HG03460 (cell line): ENCODE measurements around the gene PRLR.

Experiments
- ATAC-seq: cut with Tn5 transposase; IDR thresholded peaks from one replicate; pipeline ENCODE4 v1.9.1; 2021; ENCODE audit not compliant: unreplicated experiment

Gene PRLR

DNA sequence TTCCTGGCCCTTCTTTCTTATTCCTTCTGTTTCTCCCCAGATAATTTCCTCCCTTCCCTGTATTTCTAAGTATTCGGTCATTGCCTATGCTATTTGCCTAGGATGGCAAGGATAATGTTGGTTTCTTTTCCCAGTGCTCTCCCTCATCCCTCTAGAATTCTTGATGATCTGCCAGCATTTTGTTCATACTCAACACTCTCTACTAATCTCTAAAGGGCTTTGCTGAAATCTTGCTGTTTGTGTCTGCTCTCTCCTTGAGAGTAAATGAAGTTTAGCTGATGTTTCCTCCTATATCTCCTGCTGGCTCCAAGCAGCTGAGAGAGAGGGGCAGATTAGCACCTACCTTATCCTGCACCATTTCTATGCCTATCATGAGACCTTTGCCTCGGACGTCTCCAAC, 220.6 kb downstream of the PRLR start:
- no peak for ATAC-seq

DNA sequence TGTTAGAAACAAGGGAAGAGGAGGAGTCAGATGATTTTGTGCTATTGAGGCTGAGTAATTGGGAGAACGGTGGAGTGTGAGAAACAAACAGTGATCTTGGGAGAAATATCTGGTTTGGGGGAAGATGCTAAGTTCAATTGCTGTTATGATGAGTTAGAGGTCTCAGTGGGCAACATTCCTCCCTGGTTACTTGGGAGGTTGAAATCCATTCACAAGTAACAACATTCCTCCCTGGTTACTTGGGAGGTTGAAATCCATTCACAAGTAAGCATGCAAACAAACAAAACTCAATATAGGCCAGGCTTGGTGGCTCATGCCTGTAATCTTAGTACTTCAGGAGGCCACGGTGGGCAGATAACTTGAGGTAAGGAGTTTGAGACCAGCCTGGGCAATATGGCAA, 221.3 kb downstream of the PRLR start:
- no peak for ATAC-seq

DNA sequence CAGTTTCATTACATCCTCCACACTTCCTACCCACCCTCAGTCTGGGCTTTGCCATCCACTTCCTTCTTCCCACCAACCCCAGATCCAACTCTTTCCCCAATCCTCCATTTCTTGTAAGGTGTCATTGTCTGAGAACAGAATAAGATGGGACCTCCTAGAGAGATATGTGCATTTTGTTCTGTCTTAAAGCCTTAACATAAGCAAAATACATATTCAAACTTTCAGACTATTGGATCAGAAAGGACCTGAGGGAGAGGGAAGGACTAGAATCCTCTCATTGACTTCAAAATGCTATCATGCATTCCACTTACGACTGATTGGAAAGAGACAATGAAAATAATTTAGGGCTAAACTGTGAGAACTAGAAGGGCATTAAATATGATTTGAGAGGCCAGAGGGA, 225.5 kb downstream of the PRLR start:
- ATAC-seq = no peak

DNA sequence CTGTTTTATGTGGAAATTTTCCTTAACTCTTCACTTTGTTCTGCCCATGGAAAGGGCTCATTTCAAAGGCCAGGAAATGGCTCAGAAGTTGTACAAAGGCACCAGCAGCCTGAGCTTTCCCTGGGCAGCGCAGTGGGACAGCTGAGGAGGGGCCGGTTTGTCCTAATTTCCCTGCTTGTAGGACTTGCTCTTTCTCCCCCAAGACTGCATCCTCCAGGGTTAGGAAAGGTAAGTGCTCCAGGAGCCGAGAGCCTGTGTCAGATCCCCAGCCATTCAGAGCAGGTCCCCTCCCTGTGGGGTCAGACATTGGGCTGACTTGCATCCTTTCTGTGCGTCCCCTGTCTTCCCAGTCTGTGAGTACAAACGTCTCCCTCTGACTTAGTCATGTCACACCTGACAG, 226.1 kb downstream of the PRLR start:
- no peak for ATAC-seq

DNA sequence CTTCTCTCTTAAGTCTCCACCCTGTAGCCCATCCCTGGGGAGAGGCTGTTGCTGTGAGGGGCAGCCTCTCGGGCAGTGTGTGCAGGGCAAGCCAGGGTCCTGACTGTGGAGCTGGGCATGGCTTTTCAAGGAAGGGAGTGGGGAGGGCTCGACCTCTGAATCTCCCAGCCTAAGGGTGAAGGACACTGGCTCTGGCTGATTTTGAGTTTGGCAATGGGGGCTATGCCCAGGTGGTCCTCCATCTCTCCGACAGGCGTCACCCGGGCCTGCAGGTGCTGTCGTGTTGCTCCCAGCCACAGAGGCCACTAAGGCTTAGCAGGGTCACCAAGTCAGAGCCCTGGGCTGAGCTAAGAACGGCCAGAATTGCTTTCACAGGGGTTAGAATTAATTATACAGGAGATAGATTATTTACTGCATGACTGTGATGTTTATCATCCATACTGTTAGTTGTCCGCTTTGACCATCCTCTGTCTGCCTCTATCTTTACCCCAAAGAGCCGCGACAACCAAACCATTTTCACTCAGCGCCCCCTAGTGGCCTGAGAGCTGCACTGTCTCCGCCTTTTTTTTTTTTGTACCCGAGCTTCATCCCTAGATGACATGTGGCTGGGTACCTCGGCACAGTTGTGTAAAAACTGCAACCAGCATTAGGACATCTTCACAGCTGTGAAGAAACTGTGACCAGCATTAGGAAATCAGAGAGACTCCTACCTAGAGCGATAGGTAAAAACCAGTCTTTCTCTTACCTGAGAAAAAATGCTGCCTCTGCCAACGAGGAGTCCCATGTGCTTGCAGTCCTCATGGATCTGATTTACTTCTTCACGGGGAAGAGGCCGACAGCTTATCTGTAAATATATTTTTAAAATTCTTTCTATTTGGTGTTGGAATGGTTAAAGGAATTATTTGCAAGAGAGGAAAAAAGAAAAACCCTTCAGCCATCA, 227.0 kb downstream of the PRLR start:
- ATAC-seq = peak; percentile 64

DNA sequence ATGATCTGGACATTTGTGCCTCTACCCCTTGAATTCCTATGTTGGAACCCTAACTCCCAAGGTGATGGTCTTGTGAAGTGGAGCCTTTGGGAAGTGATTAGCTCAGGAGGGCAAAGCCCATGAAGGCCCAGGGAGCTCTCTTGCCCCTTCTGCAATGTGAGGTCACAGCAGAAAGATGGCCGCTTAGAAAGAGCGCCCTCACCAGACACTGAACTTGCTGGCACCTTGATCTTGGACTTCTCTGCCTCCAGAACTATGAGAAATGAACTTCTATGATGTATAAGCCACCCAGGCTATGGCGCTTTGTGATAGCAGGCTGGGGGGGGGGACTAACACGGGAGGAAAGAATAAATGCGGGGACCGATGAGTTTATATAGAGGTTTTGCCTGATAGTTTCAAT, 227.8 kb downstream of the PRLR start:
- no peak for ATAC-seq

DNA sequence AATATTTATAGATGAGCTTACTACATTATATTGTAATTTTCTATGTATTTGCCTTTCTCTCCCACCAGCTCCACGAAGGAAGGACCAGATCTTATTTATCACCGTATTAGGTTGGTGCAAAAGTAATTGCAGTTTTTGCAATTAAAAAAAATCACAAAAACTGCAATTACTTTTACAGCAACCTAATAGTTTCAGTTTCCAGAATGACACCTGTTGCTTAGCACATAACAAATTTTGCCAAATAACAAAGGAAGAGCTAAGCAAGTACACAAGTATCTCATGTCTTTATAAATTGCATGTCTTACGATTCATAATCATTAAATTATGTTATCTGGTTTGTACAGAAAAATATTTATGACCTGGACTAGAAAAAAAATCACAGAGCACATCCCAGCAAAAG, 228.4 kb downstream of the PRLR start:
- no peak for ATAC-seq
